Measurements from ENCODE around the gene PTGDS.

DNA sequence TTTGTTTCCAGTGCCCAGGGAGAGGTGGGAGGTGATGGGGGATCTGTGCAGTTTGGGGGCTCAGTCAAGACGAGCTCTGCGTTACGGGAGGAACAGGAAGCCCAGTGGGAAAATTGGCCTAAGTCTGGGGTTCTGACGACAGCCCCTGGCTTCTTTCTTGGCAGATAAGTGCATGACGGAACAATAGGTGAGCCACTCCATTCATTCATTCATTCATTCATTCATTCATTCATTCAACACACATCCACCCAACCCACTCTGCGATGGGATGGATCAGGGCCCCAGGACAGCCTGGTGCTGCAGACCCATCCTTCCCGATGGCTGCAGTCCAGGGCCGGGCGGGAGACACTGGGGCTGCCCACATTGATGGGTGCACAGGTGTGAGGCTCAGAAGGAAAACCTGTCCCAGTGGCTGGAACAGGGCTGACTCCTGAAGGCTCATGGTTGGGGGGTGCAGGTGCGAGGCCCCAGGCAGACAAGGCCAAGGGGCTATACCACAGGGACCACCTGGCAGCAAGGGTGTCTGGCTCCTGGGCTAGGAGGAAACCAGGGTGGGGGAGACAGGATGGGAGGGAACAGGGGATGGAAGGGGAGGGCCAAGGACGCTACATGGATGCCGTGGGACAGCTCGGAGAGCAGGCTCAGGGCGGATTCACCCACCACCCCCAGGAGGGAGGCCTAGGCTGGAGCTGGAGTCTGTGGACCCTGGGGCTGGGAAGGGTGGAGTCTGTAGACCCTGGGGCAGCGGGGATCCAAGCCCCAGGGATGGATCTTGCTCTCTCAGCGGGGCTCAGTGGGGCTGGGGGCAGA lies 3.6 kb downstream of the PTGDS start:
- no peak for TF ChIP-seq CTCF (IDR thresholded peaks at IDR 0.05)
- TF ChIP-seq POLR2A (IDR thresholded peaks at IDR 0.05) = no peak
- no peak for TF ChIP-seq EP300 (IDR thresholded peaks at IDR 0.05)
